HL-60 (cell line): ENCODE data around the gene NEDD1.

Experiments
- DNase-seq, 2 experiments: peaks; one replicate each; pipeline ENCODE4 v3.0.0-alpha.2; 2010 to 2020; ENCODE audit warnings: low read depth in 1 of 2, low spot score in 1 of 2
- H3K27ac ChIP-seq: fragments of 250-450 bp; sonication (Bioruptor Pico); replicated peaks from 2 replicates; pipeline ENCODE4 v1.5.1; 2020; ENCODE audit warnings: mild to moderate bottlenecking, moderate library complexity
- H3K27me3 ChIP-seq: fragments of 250-450 bp; sonication (Bioruptor Pico); 2 replicates; pipeline ENCODE4 v1.5.1; 2021; ENCODE audit warnings: mild to moderate bottlenecking, moderate library complexity; ENCODE audit not compliant: insufficient read depth, poor library complexity, severe bottlenecking
- H3K4me3 ChIP-seq: replicated peaks from 2 replicates; pipeline ENCODE4 v1.5.1; 2011; ENCODE audit warnings: mild to moderate bottlenecking, control low read depth, low read length; ENCODE audit not compliant: insufficient read depth
- GABPA ChIP-seq: IDR thresholded peaks from 2 replicates; pipeline ENCODE4 v1.6.1; 2012; ENCODE audit warnings: low read depth
- POLR2AphosphoS5 ChIP-seq: IDR thresholded peaks from 2 replicates; pipeline ENCODE4 v1.6.1; 2012; ENCODE audit warnings: low read depth
- SPI1 ChIP-seq: IDR thresholded peaks from 2 replicates; pipeline ENCODE4 v1.6.1; 2012; ENCODE audit warnings: low read depth, mild to moderate bottlenecking, borderline replicate concordance
- TF ChIP-seq, protein P1 (sequence below): IDR thresholded peaks from 2 replicates; pipeline ENCODE4 v1.6.1; 2012; ENCODE audit warnings: low read depth; ENCODE audit not compliant: insufficient replicate concordance
- TF ChIP-seq, protein P2 (sequence below): IDR thresholded peaks from one replicate; pipeline ENCODE4 v1.5.1; 2011; ENCODE audit warnings: low read length, control low read depth, inconsistent platforms; ENCODE audit not compliant: insufficient read depth

NEDD1 gene

DNA sequence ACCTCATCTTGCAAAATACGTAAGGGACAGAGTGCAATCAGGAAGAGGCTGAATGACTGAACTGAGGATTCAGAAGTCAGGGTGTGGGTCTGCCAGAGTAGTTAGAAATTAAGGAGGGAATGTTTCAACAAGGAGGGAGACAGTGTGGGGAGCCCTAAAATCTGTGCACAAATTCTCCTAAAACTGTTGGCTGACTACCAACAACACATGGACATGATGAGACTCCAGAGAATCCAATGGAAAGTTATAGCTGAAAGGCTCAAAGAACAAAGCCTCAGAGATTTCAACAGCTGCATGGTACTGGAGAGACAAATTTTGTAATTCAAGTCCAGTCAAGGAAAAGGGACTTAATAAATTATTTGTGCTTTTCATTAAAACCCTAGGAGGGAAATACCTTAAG lies 36.1 kb upstream of the NEDD1 start:
- no peak overlapping the region for H3K4me3 ChIP-seq
- H3K27ac ChIP-seq, result no peak overlapping the region
- TF ChIP-seq, protein P1, sequence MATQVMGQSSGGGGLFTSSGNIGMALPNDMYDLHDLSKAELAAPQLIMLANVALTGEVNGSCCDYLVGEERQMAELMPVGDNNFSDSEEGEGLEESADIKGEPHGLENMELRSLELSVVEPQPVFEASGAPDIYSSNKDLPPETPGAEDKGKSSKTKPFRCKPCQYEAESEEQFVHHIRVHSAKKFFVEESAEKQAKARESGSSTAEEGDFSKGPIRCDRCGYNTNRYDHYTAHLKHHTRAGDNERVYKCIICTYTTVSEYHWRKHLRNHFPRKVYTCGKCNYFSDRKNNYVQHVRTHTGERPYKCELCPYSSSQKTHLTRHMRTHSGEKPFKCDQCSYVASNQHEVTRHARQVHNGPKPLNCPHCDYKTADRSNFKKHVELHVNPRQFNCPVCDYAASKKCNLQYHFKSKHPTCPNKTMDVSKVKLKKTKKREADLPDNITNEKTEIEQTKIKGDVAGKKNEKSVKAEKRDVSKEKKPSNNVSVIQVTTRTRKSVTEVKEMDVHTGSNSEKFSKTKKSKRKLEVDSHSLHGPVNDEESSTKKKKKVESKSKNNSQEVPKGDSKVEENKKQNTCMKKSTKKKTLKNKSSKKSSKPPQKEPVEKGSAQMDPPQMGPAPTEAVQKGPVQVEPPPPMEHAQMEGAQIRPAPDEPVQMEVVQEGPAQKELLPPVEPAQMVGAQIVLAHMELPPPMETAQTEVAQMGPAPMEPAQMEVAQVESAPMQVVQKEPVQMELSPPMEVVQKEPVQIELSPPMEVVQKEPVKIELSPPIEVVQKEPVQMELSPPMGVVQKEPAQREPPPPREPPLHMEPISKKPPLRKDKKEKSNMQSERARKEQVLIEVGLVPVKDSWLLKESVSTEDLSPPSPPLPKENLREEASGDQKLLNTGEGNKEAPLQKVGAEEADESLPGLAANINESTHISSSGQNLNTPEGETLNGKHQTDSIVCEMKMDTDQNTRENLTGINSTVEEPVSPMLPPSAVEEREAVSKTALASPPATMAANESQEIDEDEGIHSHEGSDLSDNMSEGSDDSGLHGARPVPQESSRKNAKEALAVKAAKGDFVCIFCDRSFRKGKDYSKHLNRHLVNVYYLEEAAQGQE, result no peak
- TF ChIP-seq SPI1, result no peak
- TF ChIP-seq, protein P2, sequence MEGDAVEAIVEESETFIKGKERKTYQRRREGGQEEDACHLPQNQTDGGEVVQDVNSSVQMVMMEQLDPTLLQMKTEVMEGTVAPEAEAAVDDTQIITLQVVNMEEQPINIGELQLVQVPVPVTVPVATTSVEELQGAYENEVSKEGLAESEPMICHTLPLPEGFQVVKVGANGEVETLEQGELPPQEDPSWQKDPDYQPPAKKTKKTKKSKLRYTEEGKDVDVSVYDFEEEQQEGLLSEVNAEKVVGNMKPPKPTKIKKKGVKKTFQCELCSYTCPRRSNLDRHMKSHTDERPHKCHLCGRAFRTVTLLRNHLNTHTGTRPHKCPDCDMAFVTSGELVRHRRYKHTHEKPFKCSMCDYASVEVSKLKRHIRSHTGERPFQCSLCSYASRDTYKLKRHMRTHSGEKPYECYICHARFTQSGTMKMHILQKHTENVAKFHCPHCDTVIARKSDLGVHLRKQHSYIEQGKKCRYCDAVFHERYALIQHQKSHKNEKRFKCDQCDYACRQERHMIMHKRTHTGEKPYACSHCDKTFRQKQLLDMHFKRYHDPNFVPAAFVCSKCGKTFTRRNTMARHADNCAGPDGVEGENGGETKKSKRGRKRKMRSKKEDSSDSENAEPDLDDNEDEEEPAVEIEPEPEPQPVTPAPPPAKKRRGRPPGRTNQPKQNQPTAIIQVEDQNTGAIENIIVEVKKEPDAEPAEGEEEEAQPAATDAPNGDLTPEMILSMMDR, result no peak
- DNase-seq, result no peak
- H3K27me3 ChIP-seq, result no peaks in the 10 kb centered on the region

DNA sequence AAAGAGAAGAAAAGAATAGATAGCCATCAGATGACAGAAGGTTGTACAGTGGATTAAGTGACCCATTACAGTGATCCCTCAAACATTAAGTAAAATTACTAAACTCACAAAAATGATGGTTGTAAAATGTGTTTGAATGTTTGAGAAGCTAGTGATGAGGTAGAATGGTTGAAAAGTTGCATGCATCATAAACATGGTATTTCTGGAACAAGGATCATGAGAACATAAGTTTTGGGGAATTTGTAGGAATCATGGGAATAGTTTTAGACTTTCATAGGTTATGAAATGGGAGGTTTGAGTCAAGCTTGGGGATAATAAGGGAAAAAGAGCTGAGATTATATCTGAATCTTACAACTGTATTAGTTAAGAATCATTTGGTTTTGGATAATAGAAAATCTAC lies 34.1 kb upstream of the NEDD1 start:
- no peak for TF ChIP-seq GABPA
- no peak for DNase-seq

DNA sequence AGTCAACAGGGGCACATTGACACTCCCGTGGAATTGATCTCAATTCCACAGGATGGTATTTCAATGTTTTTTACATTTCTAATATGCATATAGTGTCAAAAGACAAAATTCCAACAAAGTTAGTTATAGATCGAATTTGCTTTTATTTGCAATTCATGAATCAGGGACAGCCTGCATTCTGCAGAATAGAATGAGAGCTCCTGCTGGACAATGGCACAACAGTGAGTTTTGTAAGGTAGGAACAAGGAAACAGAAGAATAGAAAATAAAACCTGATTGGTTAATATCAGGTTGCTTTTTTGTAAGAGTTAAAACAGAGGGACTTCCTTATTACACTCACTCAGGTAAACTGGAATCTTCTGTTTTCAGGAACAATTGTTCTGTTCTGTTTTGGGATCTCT lies 32.8 kb upstream of the NEDD1 start:
- DNase-seq, result no peak
- Histone ChIP-seq H3K27ac (no peak overlapping the region), H3K4me3 (no peak overlapping the region), H3K27me3 (no peaks in the 10 kb centered on the region)
- TF ChIP-seq SPI1 (no peak), POLR2AphosphoS5 (no peak), GABPA (no peak)
- TF ChIP-seq, protein P2, result no peak
- TF ChIP-seq, protein P1, result no peak

More for the DNA sequence above, 34.1 kb upstream of the NEDD1 start:
- Histone ChIP-seq H3K4me3 (no peak overlapping the region), H3K27me3 (no peaks in the 10 kb centered on the region), H3K27ac (no peak overlapping the region)

DNA sequence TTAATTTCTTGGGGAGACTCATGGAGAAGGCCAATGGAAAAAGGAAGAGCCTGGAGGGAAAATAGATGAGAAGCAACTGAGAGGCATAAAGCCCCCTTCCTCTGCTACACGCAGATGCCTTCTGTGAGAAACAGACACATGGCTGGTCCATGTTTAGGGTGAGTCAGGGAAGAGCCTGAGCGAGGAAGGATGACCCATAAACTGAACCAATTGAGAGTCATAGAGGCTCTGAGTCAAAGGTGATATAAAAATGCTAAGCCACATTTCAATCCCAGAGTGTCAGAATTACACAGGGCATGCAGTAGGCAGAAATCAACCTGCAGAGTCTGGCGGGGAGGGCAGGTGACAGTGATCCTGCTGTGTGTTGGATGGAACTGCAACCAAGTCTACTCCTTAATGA lies 30.1 kb upstream of the NEDD1 start:
- no peak for DNase-seq
- Histone ChIP-seq H3K27me3 (no peaks in the 10 kb centered on the region), H3K27ac (no peak overlapping the region), H3K4me3 (no peak overlapping the region)
- TF ChIP-seq, protein P1, result no peak
- TF ChIP-seq GABPA, result no peak
- no peak for TF ChIP-seq POLR2AphosphoS5
- TF ChIP-seq, protein P2, result no peak
- TF ChIP-seq SPI1, result no peak
